Esophagus squamous epithelium (tissue), 4 donors: ENCODE results near the gene PTTG1.

Source experiments
- CTCF ChIP-seq, 6 experiments: fragments of 450-650 bp in 4 of 6; fragments of 200-600 bp in 2 of 6; sonication (generic) in 2 of 6; IDR thresholded peaks; one replicate each; pipeline ENCODE4 v1.5.1; 2016 to 2019; ENCODE audit warnings: antibody characterized with exemption in 6 of 6, mild to moderate bottlenecking in 4 of 6, moderate library complexity in 4 of 6
- POLR2A ChIP-seq, 4 donors: fragments of 450-650 bp; IDR thresholded peaks; one replicate each; pipeline ENCODE4 v1.6.1; 2017; ENCODE audit warnings: antibody characterized with exemption in 4 of 4, mild to moderate bottlenecking in 4 of 4, moderate library complexity in 3 of 4

- TF ChIP-seq CTCF (IDR thresholded peaks at IDR 0.05): no peak
- no peak for TF ChIP-seq POLR2A (IDR thresholded peaks at IDR 0.05)
Measured at GRCh38 chr5:160432196-160432595, 10.5 kb downstream of the PTTG1 start.
